TTC549 (cell line): ENCODE measurements around the gene ZNRF1.

ENCODE experiments used
- FAIRE-seq: peaks from 2 replicates; lab custom pipeline; 2012; peaks lifted over from hg19 to GRCh38; lab: Jason Lieb, UNC

Gene ZNRF1

DNA sequence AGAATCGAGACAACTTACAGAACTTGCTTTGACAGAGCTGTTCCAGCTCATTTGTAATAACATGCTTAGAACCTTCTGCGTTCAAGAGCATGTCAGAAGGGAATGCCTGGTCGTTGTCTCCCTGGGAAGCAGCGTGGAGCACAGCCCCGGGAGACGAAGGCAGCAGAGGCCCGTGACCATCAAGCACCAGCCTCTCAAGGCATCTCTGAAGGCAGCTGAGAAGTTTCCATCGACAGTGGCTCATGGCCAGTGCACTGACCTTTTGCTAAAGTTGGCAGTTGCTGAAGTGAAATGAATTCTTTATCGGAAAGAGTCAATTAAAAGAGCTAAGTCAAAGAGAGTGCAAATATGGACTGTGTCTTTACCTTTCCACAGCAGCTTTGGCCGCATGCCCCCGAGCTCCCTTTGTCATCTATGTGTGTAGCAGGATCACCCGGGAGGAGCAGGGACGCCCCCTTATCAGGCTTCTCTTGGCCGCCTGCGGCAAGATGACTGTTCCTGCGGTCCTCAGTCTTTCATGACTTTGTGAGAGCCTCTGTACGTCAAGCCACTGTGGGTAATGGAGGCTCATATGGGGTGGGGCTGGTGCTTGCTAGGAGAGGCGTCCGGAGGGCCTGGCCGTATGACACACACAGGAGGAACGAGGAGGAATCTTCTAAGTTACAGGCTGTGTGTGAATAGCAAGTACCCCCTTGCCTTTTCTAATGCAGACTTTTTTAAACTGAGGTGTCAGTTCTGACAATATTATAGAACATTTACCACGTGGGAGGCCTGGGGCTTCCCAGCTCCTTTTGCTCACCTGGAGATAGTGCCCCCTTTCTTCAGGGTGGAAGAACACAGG, 63.5 kb downstream of the ZNRF1 start:
- FAIRE-seq = no peak

DNA sequence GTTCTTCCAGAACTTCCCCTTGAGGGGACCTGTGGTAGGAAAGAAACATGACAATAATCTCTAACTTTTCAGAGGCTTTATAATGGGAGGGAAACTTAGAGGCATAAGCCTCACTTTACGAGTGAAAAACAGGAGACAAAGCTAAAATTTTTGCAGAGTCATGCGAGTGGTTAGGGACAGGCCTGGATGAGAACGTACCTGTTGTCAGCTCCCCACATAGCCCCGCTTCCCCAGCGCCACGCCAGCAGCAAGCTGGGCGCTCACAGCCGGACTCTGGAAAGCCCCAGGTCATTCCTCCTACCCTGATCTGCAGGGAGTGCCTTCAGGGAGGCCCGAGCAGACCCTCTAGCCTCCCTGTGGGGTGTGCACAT, 64.1 kb downstream of the ZNRF1 start:
- no peak for FAIRE-seq

DNA sequence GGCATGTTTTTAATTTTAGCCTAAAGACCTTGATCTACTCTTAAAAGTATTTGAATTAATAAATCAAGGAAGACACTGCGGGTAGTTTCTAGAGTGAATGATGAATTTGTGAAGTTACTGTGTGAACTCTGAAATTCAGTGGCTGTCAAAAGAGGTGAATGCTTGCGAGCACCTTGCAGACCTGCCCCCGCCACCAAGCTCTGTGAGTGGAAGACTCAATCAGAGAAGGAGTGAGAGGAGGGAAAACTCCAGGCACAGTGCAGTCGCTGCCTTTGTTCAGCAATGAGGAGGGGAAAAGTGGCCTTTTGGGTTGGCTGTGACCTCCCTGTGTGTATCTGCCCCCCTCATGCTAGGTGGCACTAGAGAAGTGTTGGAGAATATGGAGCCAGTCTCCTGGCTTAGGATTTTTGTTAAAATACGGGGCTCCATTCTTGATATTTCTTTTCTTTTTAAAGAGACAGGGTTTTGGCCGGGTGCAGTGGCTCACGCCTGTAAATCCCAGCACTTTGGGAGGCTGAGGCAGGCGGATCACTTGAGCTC, 64.8 kb downstream of the ZNRF1 start:
- no peak for FAIRE-seq

DNA sequence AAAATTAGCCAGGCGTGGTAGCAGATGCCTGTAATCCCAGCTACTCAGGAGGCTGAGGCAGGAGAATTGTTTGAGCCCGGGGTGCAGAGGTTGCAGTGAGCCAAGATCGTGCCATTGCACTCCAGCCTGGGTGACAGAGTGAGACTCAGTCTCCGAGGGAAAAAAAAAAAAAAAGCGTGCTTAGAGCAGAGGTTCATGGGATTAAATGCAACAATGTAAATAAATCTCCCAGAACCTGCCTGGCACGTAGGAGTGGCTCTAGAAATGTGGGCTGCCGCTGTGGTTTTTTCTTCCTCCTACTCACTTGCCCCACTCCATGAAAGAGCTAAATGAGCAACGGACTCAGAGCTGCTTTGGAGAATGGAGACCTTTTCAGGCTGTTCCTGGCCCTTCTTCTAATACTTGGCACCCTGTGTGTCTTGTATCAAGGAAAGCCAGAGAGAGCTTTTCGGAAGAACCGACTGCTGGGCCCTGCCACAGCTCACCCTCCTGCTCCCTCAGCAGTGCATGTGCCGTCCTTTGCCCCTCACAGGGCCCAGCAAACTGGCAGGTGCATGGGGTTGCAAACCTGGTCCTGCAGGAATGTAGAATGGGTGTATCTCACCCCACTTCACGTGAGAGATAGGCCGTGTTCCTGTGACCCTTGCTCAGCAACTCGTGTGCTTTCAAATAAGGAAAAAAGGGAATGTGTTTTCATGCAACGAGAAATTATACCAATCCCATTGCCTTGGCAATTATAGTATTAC, 65.8 kb downstream of the ZNRF1 start:
- no peak for FAIRE-seq

- FAIRE-seq = no peak
These were observed 66.3 kb downstream of the ZNRF1 start for GRCh38 chr16:75065149-75065505.

- no peak for FAIRE-seq
These were observed 66.8 kb downstream of the ZNRF1 start for GRCh38 chr16:75065521-75066149.

GRCh38 chr16:75066861-75067447, 68.1 kb downstream of the ZNRF1 start:
- FAIRE-seq = no peak

DNA sequence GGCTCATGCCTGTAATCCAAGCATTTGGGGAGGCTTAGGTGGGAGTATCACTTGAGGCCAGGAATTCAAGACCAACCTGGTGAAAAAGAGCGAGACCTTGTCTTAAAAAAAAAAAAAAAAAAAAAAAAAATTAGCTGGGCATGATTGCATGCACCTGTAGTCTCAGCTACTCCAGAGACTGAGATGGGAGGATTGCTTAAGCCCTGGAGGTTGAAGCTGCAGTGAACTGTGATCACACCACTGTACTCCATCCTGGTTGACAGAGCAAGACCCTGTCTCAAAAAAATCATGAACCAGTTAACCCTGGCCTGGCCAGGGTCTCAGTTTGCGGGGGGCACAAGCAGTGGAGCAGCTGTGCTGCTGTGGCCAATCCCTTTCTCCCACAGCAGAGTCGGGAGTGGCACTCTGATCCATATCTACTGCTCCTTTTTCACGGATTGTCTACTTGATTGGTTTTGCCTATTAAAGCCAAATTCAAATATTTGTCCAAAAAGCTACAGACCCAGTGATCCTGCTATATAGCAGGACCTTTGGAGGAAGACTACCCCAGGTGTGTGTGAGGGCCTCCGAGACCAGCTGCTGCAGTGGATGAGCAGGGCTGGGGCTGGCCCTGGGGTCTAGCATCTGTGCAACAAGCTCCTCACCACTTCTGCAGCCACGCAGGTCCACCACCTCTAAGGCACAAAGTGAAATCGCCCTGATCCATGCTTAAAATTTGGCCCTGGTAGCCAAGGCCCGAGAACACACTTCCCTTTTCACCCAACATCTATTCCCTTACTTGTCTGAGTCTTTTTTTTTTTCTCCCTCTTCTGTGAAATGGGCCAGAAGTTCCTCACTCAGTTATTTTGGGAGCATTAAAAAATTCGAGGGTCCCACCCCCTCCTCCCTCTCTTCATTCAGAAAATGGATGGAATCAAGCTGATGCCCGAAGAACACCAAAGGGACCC, 69.5 kb downstream of the ZNRF1 start:
- FAIRE-seq = no peak

- no peak for FAIRE-seq
These were observed 71.4 kb downstream of the ZNRF1 start for GRCh38 chr16:75070012-75070841.

DNA sequence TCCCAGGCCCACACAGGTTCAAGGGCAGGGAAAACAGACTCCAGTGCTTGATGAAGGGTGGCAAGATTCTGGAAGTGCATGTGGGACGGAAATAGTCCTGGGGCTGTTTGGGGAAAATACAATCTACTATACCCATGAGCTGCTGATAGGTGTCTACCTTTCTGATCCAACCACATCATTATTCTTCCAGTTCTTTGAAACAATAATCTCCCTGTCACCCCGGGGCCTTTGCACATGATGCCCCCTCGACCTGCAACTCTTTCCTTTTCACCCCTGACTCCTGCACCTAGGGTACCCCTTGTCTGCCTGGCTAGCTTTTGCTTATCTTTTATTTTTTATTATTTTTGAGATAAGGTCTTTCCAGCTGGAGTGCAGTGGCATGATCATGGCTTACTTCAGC, 72.8 kb downstream of the ZNRF1 start:
- FAIRE-seq = no peak

- FAIRE-seq = no peak
These were observed 73.6 kb downstream of the ZNRF1 start for GRCh38 chr16:75072239-75072947.

- FAIRE-seq = no peak
These were observed 74.9 kb downstream of the ZNRF1 start for GRCh38 chr16:75073545-75074303.

DNA sequence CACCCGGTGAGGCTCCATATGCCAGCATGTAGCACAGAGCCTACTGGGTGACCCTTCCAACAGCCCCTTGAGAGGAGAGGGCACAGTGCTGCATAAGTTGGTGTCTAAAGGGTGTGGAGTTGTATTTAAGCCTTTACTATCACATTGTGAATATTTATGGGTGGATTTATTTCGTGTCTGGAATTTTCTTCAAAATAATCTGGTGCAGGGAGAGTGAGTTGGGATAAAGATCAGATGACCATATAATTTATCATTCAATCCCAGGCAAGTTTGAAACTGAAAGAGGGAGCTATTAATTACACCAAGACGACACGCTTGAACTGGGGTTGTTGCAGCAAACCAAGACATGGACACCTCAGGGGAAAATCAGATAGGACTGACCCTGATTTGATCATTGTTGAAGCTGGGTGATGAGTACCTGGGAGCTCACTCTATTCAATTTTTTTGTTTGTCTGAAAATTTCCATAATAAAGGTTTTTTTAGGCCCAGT, 75.5 kb downstream of the ZNRF1 start:
- no peak for FAIRE-seq

- FAIRE-seq = no peak
These were observed 76.3 kb downstream of the ZNRF1 start for GRCh38 chr16:75074920-75075687.

DNA sequence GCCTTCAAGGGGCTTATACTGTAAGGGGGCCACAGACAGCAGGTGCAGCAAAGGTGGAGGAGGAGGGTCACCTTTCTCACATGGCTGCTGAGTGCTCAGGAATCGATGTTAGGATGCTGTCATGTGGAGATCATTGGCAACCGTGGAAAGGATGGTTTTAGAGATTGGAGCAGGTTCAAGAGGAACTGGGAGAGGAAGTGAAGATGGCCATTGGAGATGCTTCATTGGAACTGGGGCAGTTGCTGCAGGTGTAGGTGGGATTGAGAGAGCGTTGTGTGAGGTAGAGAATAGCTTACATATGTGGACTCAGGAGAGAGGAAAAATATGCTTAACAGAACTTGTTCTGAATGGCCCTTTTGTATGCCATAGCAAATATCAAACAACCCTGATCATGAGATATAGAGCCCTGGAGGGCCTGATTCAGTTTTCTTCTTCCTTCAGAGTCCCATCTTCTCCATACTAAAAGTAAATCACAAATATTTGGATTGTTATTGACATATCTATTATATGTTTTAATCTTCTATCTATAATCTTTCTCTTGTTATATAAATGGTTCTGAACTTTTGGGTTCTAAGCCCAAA, 77.0 kb downstream of the ZNRF1 start:
- no peak for FAIRE-seq

DNA sequence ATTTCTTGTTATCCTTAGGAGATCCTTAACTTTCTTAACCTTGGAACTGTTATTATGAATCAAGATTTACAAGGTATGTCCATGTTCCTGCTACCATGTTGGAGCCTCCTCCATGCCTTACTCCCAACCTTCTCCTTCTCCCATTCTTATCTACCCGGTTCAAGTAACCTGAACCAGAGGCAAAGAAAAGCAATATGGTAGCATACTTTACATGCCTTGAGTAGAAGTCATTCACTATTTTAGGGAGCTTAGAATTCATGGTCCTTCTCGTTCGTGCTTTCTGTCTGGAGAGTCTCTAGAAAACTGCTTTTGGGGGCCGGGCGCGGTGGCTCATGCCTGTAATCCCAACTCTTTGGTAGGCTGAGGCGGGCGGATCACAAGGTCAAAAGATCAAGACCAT, 80.1 kb downstream of the ZNRF1 start:
- FAIRE-seq = no peak

GRCh38 chr16:75079346-75079926, 80.6 kb downstream of the ZNRF1 start:
- FAIRE-seq = no peak
